Duodenal mucosa (tissue), 2 donors: Measurements from ENCODE around the gene C2orf42.
"Not testable (repeated sequence)": the region's sequence is repeated elsewhere in the genome, so short reads cannot be mapped to it uniquely, and the experiment has no call there.

Experiments
- H3K27ac ChIP-seq: one replicate; pipeline ENCODE4 v1.7.0; 2013; ENCODE audit warnings: low read depth, low read length
- H3K27me3 ChIP-seq, 2 donors: one replicate each; pipeline ENCODE4 v1.7.0; 2013; ENCODE audit warnings: low read length in 2 of 2, control low read depth in 1 of 2; ENCODE audit not compliant: insufficient read depth in 2 of 2, control insufficient read depth in 1 of 2
- H3K36me3 ChIP-seq, 2 donors: one replicate each; pipeline ENCODE4 v1.7.0; 2013; ENCODE audit warnings: low read length in 2 of 2, control low read depth in 1 of 2; ENCODE audit not compliant: insufficient read depth in 2 of 2, control insufficient read depth in 1 of 2
- H3K4me1 ChIP-seq, 2 donors: one replicate each; pipeline ENCODE4 v1.7.0; 2013; ENCODE audit warnings: low read length in 2 of 2, control low read depth in 1 of 2; ENCODE audit not compliant: insufficient read depth in 2 of 2, control insufficient read depth in 1 of 2
- H3K4me3 ChIP-seq, 2 donors: one replicate each; pipeline ENCODE4 v1.7.0; 2013; ENCODE audit warnings: low read length in 2 of 2, low read depth in 1 of 2
- H3K9ac ChIP-seq, 2 donors: one replicate each; pipeline ENCODE4 v1.7.0; 2013; ENCODE audit warnings: low read length in 2 of 2, low read depth in 1 of 2
- H3K9me3 ChIP-seq, 2 donors: one replicate each; pipeline ENCODE4 v1.7.0; 2013; ENCODE audit warnings: low read length in 2 of 2, control low read depth in 1 of 2; ENCODE audit not compliant: control insufficient read depth in 1 of 2

C2orf42 gene

GRCh38 chr2:70203086-70203485 is 12.3 kb upstream of the C2orf42 start:
- Histone ChIP-seq H3K9me3 (no peaks in the 10 kb centered on the region), H3K27ac (no peak overlapping the region), H3K36me3 (no peaks in the 10 kb centered on the region), H3K4me1 (peaks cover 0 to 3% of the 10 kb centered on the region in 2 donors), H3K27me3 (no peaks in the 10 kb centered on the region), H3K9ac (no peak overlapping the region), H3K4me3 (no peak overlapping the region)

- H3K9ac ChIP-seq = no peak overlapping the region
- no peak overlapping the region for H3K4me3 ChIP-seq
- no peaks in the 10 kb centered on the region for H3K9me3 ChIP-seq
- no peak overlapping the region for H3K27ac ChIP-seq
- no peaks in the 10 kb centered on the region for H3K36me3 ChIP-seq
- no peaks in the 10 kb centered on the region for H3K27me3 ChIP-seq
- H3K4me1 ChIP-seq = peaks cover 0 to 3% of the 10 kb centered on the region in 2 donors
Observed at GRCh38 chr2:70202236-70202806, 11.5 kb upstream of the C2orf42 start.

- H3K36me3 ChIP-seq = no peaks in the 10 kb centered on the region
- H3K9ac ChIP-seq = no peak overlapping the region
- H3K4me1 ChIP-seq = peaks cover 0 to 3% of the 10 kb centered on the region in 2 donors
- H3K9me3 ChIP-seq = no peaks in the 10 kb centered on the region
- no peaks in the 10 kb centered on the region for H3K27me3 ChIP-seq
- no peak overlapping the region for H3K4me3 ChIP-seq
- no peak overlapping the region for H3K27ac ChIP-seq
Observed at GRCh38 chr2:70201831-70202230, 11.0 kb upstream of the C2orf42 start.

GRCh38 chr2:70201225-70201768 is 10.5 kb upstream of the C2orf42 start:
- Histone ChIP-seq H3K4me3 (no peak overlapping the region), H3K9ac (no peak overlapping the region), H3K27me3 (no peaks in the 10 kb centered on the region), H3K27ac (no peak overlapping the region), H3K4me1 (peaks cover 0 to 3% of the 10 kb centered on the region in 2 donors), H3K36me3 (no peaks in the 10 kb centered on the region), H3K9me3 (no peaks in the 10 kb centered on the region)

GRCh38 chr2:70199320-70199864 is 8.6 kb upstream of the C2orf42 start:
- Histone ChIP-seq H3K4me1 (peaks cover 0 to 3% of the 10 kb centered on the region in 2 donors), H3K4me3 (no peak overlapping the region), H3K9me3 (no peaks in the 10 kb centered on the region), H3K9ac (no peak overlapping the region), H3K36me3 (no peaks in the 10 kb centered on the region), H3K27ac (no peak overlapping the region), H3K27me3 (no peaks in the 10 kb centered on the region)

- H3K4me1 ChIP-seq = peaks cover 0 to 11% of the 10 kb centered on the region in 2 donors
- no peaks in the 10 kb centered on the region for H3K27me3 ChIP-seq
- H3K9ac ChIP-seq = no peak overlapping the region
- H3K9me3 ChIP-seq = no peaks in the 10 kb centered on the region
- H3K4me3 ChIP-seq = no peak overlapping the region
- no peaks in the 10 kb centered on the region for H3K36me3 ChIP-seq
- H3K27ac ChIP-seq = no peak overlapping the region
Observed at GRCh38 chr2:70192516-70192915, 1.7 kb upstream of the C2orf42 start.

- no peaks in the 10 kb centered on the region for H3K27me3 ChIP-seq
- H3K9me3 ChIP-seq = no peaks in the 10 kb centered on the region
- H3K27ac ChIP-seq = peak overlapping the region; percentile 95
- H3K4me3 ChIP-seq = peak overlapping the region; percentile 95 to 100
- H3K4me1 ChIP-seq = peaks cover 0 to 11% of the 10 kb centered on the region in 2 donors
- H3K36me3 ChIP-seq = no peaks in the 10 kb centered on the region
- H3K9ac ChIP-seq = peak overlapping the region; percentile 45 to 97
Observed at GRCh38 chr2:70191244-70191735, 471 bp upstream of the C2orf42 start.

- H3K9ac ChIP-seq = no peak overlapping the region
- H3K27me3 ChIP-seq = no peaks in the 10 kb centered on the region
- H3K4me1 ChIP-seq = peaks cover 0 to 11% of the 10 kb centered on the region in 2 donors
- no peak overlapping the region for H3K4me3 ChIP-seq
- H3K9me3 ChIP-seq = no peaks in the 10 kb centered on the region
- no peak overlapping the region for H3K27ac ChIP-seq
- no peaks in the 10 kb centered on the region for H3K36me3 ChIP-seq
Observed at GRCh38 chr2:70188460-70188859, 2.4 kb downstream of the C2orf42 start.

- H3K27ac ChIP-seq, H3K27me3 ChIP-seq, H3K9ac ChIP-seq, H3K4me3 ChIP-seq, H3K36me3 ChIP-seq, H3K9me3 ChIP-seq: not testable (repeated sequence)
- peaks cover 0 to 11% of the 10 kb centered on the region in 2 donors for H3K4me1 ChIP-seq
Observed at GRCh38 chr2:70187170-70187569, 3.6 kb downstream of the C2orf42 start.

- Histone ChIP-seq H3K27ac (no peak overlapping the region), H3K4me1 (no peaks in the 10 kb centered on the region), H3K9ac (no peak overlapping the region), H3K4me3 (no peak overlapping the region), H3K9me3 (no peaks in the 10 kb centered on the region), H3K36me3 (peaks cover 9 to 12% of the 10 kb centered on the region in 2 donors), H3K27me3 (no peaks in the 10 kb centered on the region)
Observed at GRCh38 chr2:70182689-70183088, 8.1 kb downstream of the C2orf42 start.
